Naive thymus-derived CD4-positive, alpha-beta T cell (primary cell): Measurements from ENCODE around the gene INHA. TPM values are rescaled to one million over a fixed set of nuclear protein-coding genes. Genes with fewer than 3 reads are reported as not detected.
A peak's percentile ranks its signal among the peaks of the same experiment; 100 is the strongest.

Experiments used
- ATAC-seq: fragments of 150-1000 bp; cut with Tn5 transposase; 2 replicates; pipeline ENCODE4 v1.10.0; 2021; ENCODE audit warnings: mild to moderate bottlenecking, moderate library complexity
- CTCF ChIA-PET: fragments of 350-600 bp; sonication (Branson Sonifier 250); formaldehyde crosslinking; loops from one replicate; lab custom pipeline; 2021; ENCODE audit warnings: antibody characterized with exemption; lab: Charles Lee
- POLR2A ChIA-PET: fragments of 350-600 bp; sonication (Branson Sonifier 250); formaldehyde crosslinking; loops from one replicate; lab custom pipeline; 2021; ENCODE audit warnings: antibody characterized with exemption, inconsistent platforms; lab: Charles Lee
- DNase-seq, 9 donors: peaks; one replicate each; pipeline versions ENCODE4 v3.0.0 to v3.0.0-alpha.2; 2020 to 2022; ENCODE audit warnings: mixed read lengths in 1 of 9
- H3K27ac ChIP-seq: one replicate; pipeline ENCODE4 v1.7.0; 2013; ENCODE audit warnings: mild to moderate bottlenecking, low read depth, low read length, moderate library complexity
- H3K27me3 ChIP-seq, 2 donors: one replicate each; pipeline ENCODE4 v1.7.0; 2013; ENCODE audit warnings: low read length in 2 of 2, mild to moderate bottlenecking in 2 of 2, moderate library complexity in 2 of 2; ENCODE audit not compliant: control insufficient read depth in 2 of 2, insufficient read depth in 2 of 2
- H3K36me3 ChIP-seq, 3 experiments: 1 replicate in 2 of 3; 2 replicates in 1 of 3; pipeline ENCODE4 v1.7.0; 2013; ENCODE audit warnings: low read length in 3 of 3, mild to moderate bottlenecking in 3 of 3, moderate library complexity in 1 of 3; ENCODE audit not compliant: insufficient read depth in 3 of 3, control insufficient read depth in 2 of 3
- H3K4me1 ChIP-seq, 2 donors: one replicate each; pipeline ENCODE4 v1.7.0; 2013; ENCODE audit warnings: low read length in 2 of 2, mild to moderate bottlenecking in 2 of 2, moderate library complexity in 1 of 2; ENCODE audit not compliant: control insufficient read depth in 2 of 2, insufficient read depth in 2 of 2
- H3K4me3 ChIP-seq: 2 replicates; pipeline ENCODE4 v1.7.0; 2013; ENCODE audit warnings: mild to moderate bottlenecking, low read length
- H3K9me3 ChIP-seq, 3 experiments: 1 replicate in 2 of 3; 2 replicates in 1 of 3; pipeline ENCODE4 v1.7.0; 2013; ENCODE audit warnings: low read length in 3 of 3; ENCODE audit not compliant: control insufficient read depth in 2 of 3
- H3K27ac Mint-ChIP-seq, 9 donors: one replicate each; pipeline ENCODE4 v1.8.0; 2020 to 2022; ENCODE audit warnings: mixed read lengths in 9 of 9, mild to moderate bottlenecking in 8 of 9, moderate library complexity in 5 of 9, inconsistent platforms in 2 of 9
- H3K27me3 Mint-ChIP-seq, 5 donors: one replicate each; pipeline ENCODE4 v1.8.0; 2021 to 2022; ENCODE audit warnings: mixed read lengths in 5 of 5, mild to moderate bottlenecking in 1 of 5
- H3K36me3 Mint-ChIP-seq, 5 donors: one replicate each; pipeline ENCODE4 v1.8.0; 2020 to 2022; ENCODE audit warnings: mixed read lengths in 5 of 5, mild to moderate bottlenecking in 3 of 5, inconsistent platforms in 1 of 5
- H3K4me1 Mint-ChIP-seq, 7 donors: one replicate each; pipeline ENCODE4 v1.8.0; 2020 to 2022; ENCODE audit warnings: mixed read lengths in 7 of 7, mild to moderate bottlenecking in 3 of 7, inconsistent platforms in 1 of 7
- H3K4me3 Mint-ChIP-seq, 10 donors: one replicate each; pipeline ENCODE4 v1.8.0; 2020 to 2022; ENCODE audit warnings: mild to moderate bottlenecking in 10 of 10, mixed read lengths in 10 of 10, moderate library complexity in 6 of 10, inconsistent platforms in 2 of 10
- H3K9me3 Mint-ChIP-seq, 11 donors: one replicate each; pipeline ENCODE4 v1.8.0; 2020 to 2022; ENCODE audit warnings: mixed read lengths in 11 of 11, mild to moderate bottlenecking in 4 of 11, inconsistent platforms in 1 of 11, moderate library complexity in 1 of 11
- intact Hi-C, 2 donors: fragments of 100-400 bp; cut with micrococcal nuclease; formaldehyde crosslinking; loops; one replicate each; pipeline ENCODE4 v1.15.1; 2023
- polyA plus RNA-seq, 2 donors: library from polyadenylated mRNA; unstranded; fragments of 300-500 nt; fragmentation: Illumina TruSeq; gene quantifications; one replicate each; pipeline ENCODE4 v1.2.3, GENCODE V29; 2021
- total RNA-seq, 6 experiments: library from RNA in 5 of 6; stranded (reverse) in 5 of 6; gene quantifications; 1 replicate in 5 of 6; 2 replicates in 1 of 6; pipeline ENCODE4 v1.2.3 and lab custom pipeline; 2021 to 2026

The INHA gene
- total and polyA plus RNA-seq, 7 experiments from 2014 or later, result 0.21 TPM; not detected in 6

DNA sequence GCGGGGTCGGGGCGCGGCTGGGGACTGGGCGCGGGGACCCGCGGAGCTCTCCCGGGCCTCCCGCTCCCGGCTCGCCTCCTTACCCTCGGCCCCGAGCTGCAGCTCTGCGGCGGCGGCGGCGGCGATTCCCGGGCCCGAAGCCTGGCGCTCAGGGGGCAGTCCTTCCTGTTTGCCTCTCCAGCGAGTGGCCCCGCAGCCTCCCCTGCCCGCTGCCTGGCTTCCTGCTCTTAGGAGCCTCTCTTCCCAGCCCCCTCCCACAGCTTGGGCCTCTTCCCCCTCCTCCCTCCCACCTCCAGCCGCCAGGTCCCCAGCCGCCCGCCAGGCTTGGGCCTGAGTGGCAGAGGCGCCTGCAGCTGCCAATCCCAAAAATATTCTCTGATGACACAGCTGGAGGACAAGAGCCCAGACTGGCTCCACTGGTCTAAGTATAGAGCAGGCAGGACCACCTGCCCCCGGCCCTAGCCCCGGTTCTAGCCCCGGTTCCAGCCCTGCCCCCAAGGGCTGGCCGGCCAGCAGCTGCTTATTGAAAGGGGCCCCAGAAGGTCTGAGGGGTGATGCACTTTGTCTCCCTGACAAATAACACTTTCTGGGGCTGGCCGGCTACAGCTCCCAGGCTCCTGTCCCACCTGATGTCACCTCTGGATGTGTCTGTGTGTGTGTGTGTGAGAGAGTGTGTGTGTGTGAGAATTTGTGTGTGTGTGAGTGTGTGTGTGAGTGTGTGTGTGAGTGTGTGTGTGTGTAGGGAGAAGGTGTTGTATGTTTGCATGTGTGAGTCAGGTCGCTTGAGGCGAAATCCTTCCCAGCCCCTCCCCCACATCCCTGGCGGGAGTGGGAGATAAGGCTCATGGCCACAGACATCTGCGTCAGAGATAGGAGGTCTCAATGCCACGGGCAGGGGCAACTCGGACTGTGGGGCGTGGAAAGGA lies 536 bp upstream of the INHA start, which contains the start of gene OBSL1:
TSS of gene OBSL1 (minus strand) at position 229 of the 926 bp plus-strand sequence. CDS start 307 bp downstream, outside the sequence.
- Mint-ChIP-seq H3K27me3 (peaks cover 21 to 58% (median 39%) of the 10 kb centered on the region in 5 donors), H3K4me3 (peak within 1 kb of the TSS in 7 of 10 donors; percentile 17 to 78 (median 41)), H3K4me1 (peaks cover 0 to 5% (median 0%) of the 10 kb centered on the region in 7 donors), H3K27ac (no peak within 1 kb of the TSS), H3K36me3 (no peaks in the 10 kb centered on the region), H3K9me3 (no peaks in the 10 kb centered on the region)
- intact Hi-C loops, result no loop called here
- Histone ChIP-seq H3K4me1 (no peaks in the 10 kb centered on the region), H3K36me3 (no peaks in the 10 kb centered on the region), H3K9me3 (no peaks in the 10 kb centered on the region), H3K27me3 (peaks cover 0 to 10% of the 10 kb centered on the region in 2 donors), H3K27ac (no peak within 1 kb of the TSS), H3K4me3 (no peak within 1 kb of the TSS)
- ChIA-PET POLR2A (interaction anchor here (0.6 to 0.7 kb wide), 2 partner anchors 26 to 28 kb away, joined by 3 to 5 read pairs; partner anchors contain the start of genes CHPF, STK11IP and TMEM198), CTCF (interaction anchor here (1.3 kb wide), 1 partner anchor 11 kb away, joined by 4 read pairs; no protein-coding TSS in a partner anchor)
- ATAC-seq, result peak; percentile 23
- DNase-seq, result no peak

DNA sequence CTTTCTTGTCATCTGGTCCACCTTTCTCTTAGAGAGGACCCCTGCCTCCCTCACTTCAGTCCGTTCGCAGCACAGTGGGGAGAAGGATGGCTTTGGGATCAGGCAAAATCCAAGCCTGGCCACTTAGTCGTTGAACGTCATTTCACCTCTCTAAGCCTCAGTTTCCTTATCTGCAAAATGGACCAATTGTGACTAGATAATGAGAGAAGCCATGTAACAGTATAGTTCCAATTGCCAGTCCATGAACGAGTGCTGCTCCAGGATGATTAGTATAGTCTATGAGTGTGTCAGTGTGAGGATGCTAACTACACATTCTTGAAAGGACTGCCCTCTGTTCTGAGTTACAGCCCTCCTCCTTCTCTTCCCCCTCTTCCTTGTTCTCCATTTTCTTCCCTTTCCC lies 1.1 kb downstream of the INHA start:
- peak overlapping the region in 3 of 10 donors; percentile 1 to 78 (median 6) for H3K4me3 Mint-ChIP-seq
- H3K9me3 ChIP-seq, result no peaks in the 10 kb centered on the region
- no peaks in the 10 kb centered on the region for H3K4me1 ChIP-seq
- H3K9me3 Mint-ChIP-seq, result no peaks in the 10 kb centered on the region
- H3K27ac ChIP-seq, result no peak overlapping the region
- peaks cover 23 to 55% (median 44%) of the 10 kb centered on the region in 5 donors for H3K27me3 Mint-ChIP-seq
- no peak overlapping the region for H3K27ac Mint-ChIP-seq
- peaks cover 0 to 5% (median 0%) of the 10 kb centered on the region in 7 donors for H3K4me1 Mint-ChIP-seq
- ATAC-seq, result no peak
- POLR2A ChIA-PET, result no interaction called here
- CTCF ChIA-PET, result no interaction called here
- no peaks in the 10 kb centered on the region for H3K36me3 Mint-ChIP-seq
- intact Hi-C loops, result no loop called here
- H3K27me3 ChIP-seq, result peaks cover 0 to 10% of the 10 kb centered on the region in 2 donors
- H3K36me3 ChIP-seq, result no peaks in the 10 kb centered on the region
- no peak for DNase-seq
- H3K4me3 ChIP-seq, result no peak overlapping the region

DNA sequence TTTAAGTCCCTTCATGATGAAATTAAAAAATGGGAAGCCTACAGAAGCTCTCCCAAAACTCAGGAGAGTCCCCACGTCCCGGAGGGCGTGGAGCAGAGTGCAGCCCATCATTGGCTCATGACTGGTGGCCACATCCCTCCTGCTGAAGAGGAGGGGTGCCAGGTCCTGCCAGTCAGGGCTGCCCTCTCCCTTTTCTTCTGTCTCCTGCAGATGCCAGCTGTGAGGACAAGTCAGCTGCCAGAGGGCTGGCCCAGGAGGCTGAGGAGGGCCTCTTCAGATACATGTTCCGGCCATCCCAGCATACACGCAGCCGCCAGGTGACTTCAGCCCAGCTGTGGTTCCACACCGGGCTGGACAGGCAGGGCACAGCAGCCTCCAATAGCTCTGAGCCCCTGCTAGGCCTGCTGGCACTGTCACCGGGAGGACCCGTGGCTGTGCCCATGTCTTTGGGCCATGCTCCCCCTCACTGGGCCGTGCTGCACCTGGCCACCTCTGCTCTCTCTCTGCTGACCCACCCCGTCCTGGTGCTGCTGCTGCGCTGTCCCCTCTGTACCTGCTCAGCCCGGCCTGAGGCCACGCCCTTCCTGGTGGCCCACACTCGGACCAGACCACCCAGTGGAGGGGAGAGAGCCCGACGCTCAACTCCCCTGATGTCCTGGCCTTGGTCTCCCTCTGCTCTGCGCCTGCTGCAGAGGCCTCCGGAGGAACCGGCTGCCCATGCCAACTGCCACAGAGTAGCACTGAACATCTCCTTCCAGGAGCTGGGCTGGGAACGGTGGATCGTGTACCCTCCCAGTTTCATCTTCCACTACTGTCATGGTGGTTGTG lies 2.6 kb downstream of the INHA start:
- DNase-seq (no peak), ATAC-seq (no peak)
- H3K9me3 ChIP-seq, result no peaks in the 10 kb centered on the region
- ChIA-PET POLR2A (no interaction called here), CTCF (interaction anchor here (0.7 kb wide), 1 partner anchor 22 kb away, joined by 3 read pairs; no protein-coding TSS in a partner anchor)
- no peaks in the 10 kb centered on the region for H3K4me1 ChIP-seq
- Mint-ChIP-seq H3K4me1 (peaks cover 0 to 7% (median 0%) of the 10 kb centered on the region in 7 donors), H3K27ac (no peak overlapping the region), H3K36me3 (no peaks in the 10 kb centered on the region), H3K4me3 (no peak overlapping the region), H3K27me3 (peaks cover 21 to 55% (median 37%) of the 10 kb centered on the region in 5 donors), H3K9me3 (no peaks in the 10 kb centered on the region)
- no peaks in the 10 kb centered on the region for H3K36me3 ChIP-seq
- H3K27ac ChIP-seq, result no peak overlapping the region
- intact Hi-C loops, result no loop called here
- peaks cover 0 to 10% of the 10 kb centered on the region in 2 donors for H3K27me3 ChIP-seq
- H3K4me3 ChIP-seq, result no peak overlapping the region

DNA sequence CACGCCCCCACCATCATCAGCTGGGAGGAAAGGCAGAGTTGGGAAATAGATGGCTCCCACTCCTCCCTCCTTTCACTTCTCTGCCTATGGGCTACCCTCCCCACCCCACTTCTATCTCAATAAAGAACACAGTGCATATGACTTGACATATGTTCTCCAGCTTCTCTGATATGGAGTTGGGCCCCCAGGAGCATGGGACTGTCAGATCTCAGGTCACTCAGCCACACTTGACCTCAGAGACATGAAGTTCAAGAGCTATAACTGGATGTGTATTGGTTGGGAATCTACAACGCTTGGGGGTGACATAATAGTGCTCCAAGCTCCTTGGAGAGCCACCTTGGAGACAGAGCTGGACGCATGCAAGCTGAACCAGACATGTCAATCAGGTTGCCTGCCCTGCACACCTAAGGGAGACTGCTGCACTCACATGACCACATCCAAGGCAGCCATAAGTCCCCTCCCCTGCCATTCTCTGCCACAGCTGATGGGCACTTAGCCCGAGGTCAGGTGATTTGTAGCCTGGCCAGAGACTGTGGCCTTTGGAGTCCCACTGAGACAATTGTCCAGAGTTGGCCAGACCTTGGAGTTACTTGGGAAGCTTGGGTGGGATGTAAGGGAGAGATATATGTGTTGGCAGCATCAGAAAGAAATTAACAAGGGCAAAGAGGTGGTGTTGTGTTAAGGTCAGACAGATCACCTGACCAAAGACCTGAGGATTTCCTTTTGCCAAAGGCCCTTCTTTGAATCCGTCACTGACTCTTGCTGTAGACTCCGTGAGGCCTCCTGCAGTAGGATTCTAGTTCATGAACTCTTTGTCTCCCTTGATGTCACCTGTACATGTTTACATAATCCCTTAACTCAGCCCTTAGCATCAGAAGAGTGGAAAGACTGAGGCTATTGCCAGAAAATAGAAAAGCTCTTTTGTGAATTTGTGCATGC lies 3.7 kb downstream of the INHA start:
- Histone ChIP-seq H3K27ac (no peak overlapping the region), H3K4me1 (no peaks in the 10 kb centered on the region), H3K27me3 (peaks cover 0 to 5% of the 10 kb centered on the region in 2 donors), H3K9me3 (no peaks in the 10 kb centered on the region), H3K4me3 (no peak overlapping the region), H3K36me3 (no peaks in the 10 kb centered on the region)
- no peaks in the 10 kb centered on the region for H3K9me3 Mint-ChIP-seq
- DNase-seq (no peak), ATAC-seq (no peak)
- POLR2A ChIA-PET, result no interaction called here
- H3K4me1 Mint-ChIP-seq, result peaks cover 0 to 7% (median 0%) of the 10 kb centered on the region in 7 donors
- no peak overlapping the region for H3K4me3 Mint-ChIP-seq
- peaks cover 21 to 53% (median 34%) of the 10 kb centered on the region in 5 donors for H3K27me3 Mint-ChIP-seq
- intact Hi-C loops, result no loop called here
- CTCF ChIA-PET, result no interaction called here
- no peaks in the 10 kb centered on the region for H3K36me3 Mint-ChIP-seq
- no peak overlapping the region for H3K27ac Mint-ChIP-seq

DNA sequence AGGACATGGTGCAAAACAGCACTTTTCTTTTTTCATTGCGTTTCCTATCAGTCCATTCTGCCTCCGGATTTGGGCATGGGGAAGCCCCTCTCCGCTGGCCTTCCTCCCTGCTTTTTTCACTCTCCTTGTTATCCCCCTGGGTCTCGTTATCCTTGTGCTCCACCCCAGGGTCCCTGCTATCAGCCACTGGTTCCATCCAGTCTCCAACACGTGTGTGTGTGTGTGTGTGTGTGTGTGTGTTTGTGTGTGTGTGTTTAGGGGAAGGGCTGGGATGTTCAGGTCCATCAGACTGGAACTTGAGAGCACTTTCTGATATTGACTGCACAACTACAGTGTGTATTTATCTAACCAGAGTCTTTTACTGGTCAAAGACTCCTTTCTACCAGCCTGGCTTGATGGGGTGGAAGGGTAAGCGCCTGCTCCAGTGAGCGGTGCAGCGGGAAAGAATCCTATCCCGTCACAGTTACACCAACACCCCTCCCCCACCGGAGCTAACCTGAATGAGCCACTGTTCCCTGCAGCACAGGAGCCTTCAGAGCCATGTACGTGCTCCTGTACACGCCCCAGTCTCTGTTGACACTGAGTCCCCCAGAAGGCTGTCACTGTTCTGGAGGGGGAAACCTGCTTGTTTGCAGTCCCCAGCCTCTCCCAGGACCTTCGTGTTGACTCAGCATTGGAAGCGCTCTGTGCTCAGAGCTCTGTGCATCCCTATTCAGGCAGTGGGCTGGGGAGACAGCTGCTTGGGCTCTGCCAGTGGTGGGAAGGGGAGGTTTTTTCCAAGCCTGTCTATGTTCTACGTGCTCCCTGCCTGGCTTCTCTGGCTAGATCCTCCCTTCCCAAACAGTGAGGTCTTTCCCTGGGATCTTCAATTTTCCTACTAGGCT lies 4.6 kb downstream of the INHA start:
- H3K27ac ChIP-seq, result no peak overlapping the region
- no peak overlapping the region for H3K4me3 Mint-ChIP-seq
- H3K27me3 Mint-ChIP-seq, result peaks cover 18 to 51% (median 31%) of the 10 kb centered on the region in 5 donors
- peaks cover 0 to 1% of the 10 kb centered on the region in 2 donors for H3K27me3 ChIP-seq
- H3K36me3 ChIP-seq, result no peaks in the 10 kb centered on the region
- intact Hi-C loops, result no loop called here
- DNase-seq (no peak), ATAC-seq (no peak)
- H3K4me1 ChIP-seq, result no peaks in the 10 kb centered on the region
- no peak overlapping the region for H3K4me3 ChIP-seq
- H3K4me1 Mint-ChIP-seq, result peaks cover 0 to 6% (median 0%) of the 10 kb centered on the region in 7 donors
- ChIA-PET POLR2A (no interaction called here), CTCF (no interaction called here)
- H3K9me3 Mint-ChIP-seq, result no peaks in the 10 kb centered on the region
- no peak overlapping the region for H3K27ac Mint-ChIP-seq
- no peaks in the 10 kb centered on the region for H3K36me3 Mint-ChIP-seq
- H3K9me3 ChIP-seq, result no peaks in the 10 kb centered on the region
